Esophagus squamous epithelium (tissue), 5 donors: ENCODE results near the gene LNPEP. TPM values are rescaled to one million over a fixed set of nuclear protein-coding genes. Genes with fewer than 3 reads are reported as not detected.

Experiments used
- DNase-seq: peaks from one replicate; lab custom pipeline; 2025; lab: John Stamatoyannopoulos, UW
- H3K27ac ChIP-seq, 4 donors: fragments of 200-600 bp; sonication (generic); one replicate each; pipeline ENCODE4 v1.5.1; 2016 to 2019; ENCODE audit warnings: mild to moderate bottlenecking in 1 of 4
- H3K27me3 ChIP-seq, 4 donors: fragments of 200-600 bp; sonication (generic); 1 replicate in 3 of 4; 2 replicates in 1 of 4; pipeline versions ENCODE4 v1.5.1 to v1.6.0; 2017 to 2021; ENCODE audit warnings: antibody characterized with exemption in 1 of 4
- H3K36me3 ChIP-seq, 3 donors: fragments of 200-600 bp; sonication (generic); one replicate each; pipeline ENCODE4 v1.5.1; 2016 to 2019
- H3K4me1 ChIP-seq, 3 donors: fragments of 200-600 bp; sonication (generic); one replicate each; pipeline ENCODE4 v1.5.1; 2017 to 2019
- H3K4me3 ChIP-seq, 4 donors: fragments of 200-600 bp; sonication (generic); 1 replicate in 3 of 4; 2 replicates in 1 of 4; pipeline ENCODE4 v1.5.1; 2016 to 2019; ENCODE audit warnings: mild to moderate bottlenecking in 2 of 4, moderate library complexity in 1 of 4
- H3K9me3 ChIP-seq, 3 donors: fragments of 200-600 bp; sonication (generic); one replicate each; pipeline ENCODE4 v1.5.1; 2016 to 2019
- CTCF ChIP-seq, 6 experiments: fragments of 450-650 bp in 4 of 6; fragments of 200-600 bp in 2 of 6; sonication (generic) in 2 of 6; IDR thresholded peaks; one replicate each; pipeline ENCODE4 v1.5.1; 2016 to 2019; ENCODE audit warnings: antibody characterized with exemption in 6 of 6, mild to moderate bottlenecking in 4 of 6, moderate library complexity in 4 of 6
- POLR2A ChIP-seq, 4 donors: fragments of 450-650 bp; IDR thresholded peaks; one replicate each; pipeline ENCODE4 v1.6.1; 2017; ENCODE audit warnings: antibody characterized with exemption in 4 of 4, mild to moderate bottlenecking in 4 of 4, moderate library complexity in 3 of 4
- WGBS, 2 donors: methylation state at CpG; one replicate each; pipeline ENCODE4 v1.1.5; 2018; 5-methylcytosine and 5-hydroxymethylcytosine counted together
- intact Hi-C: fragments of 100-400 bp; cut with DNase I; formaldehyde crosslinking; loops from one replicate; pipeline ENCODE4 v1.15.0; 2022
- total RNA-seq, 4 donors: library from RNA; depleted of rRNA; stranded (reverse); fragments of >200 nt; gene quantifications; one replicate each; pipeline ENCODE4 v1.1.0, GENCODE V29; 2016
- donor health status: DM: yes; HTN: yes; CAD: no.

The LNPEP gene
- total RNA-seq, 4 donors from 2014 or later: 32.0 to 48.1 (median 36.0) TPM

GRCh38 chr5:97056263-97056662, 120.4 kb downstream of the LNPEP start:
- no peaks in the 10 kb centered on the region for H3K27me3 ChIP-seq
- no peak for DNase-seq
- TF ChIP-seq POLR2A (IDR thresholded peaks at IDR 0.05) (no peak), CTCF (IDR thresholded peaks at IDR 0.05) (no peak)
- H3K36me3 ChIP-seq: no peaks in the 10 kb centered on the region
- H3K4me3 ChIP-seq: no peak overlapping the region
- H3K27ac ChIP-seq: no peak overlapping the region
- H3K9me3 ChIP-seq: peaks cover 0 to 4% (median 0%) of the 10 kb centered on the region in 3 donors
- 94 to 95% methylated on average over 1 of the region's 1 CpG for WGBS, 2 donors
- intact Hi-C loops: no loop called here
- H3K4me1 ChIP-seq: no peaks in the 10 kb centered on the region

- H3K27me3 ChIP-seq: no peaks in the 10 kb centered on the region
- 20 to 60% methylated on average over 1 to 4 of the region's 8 CpGs for WGBS, 2 donors
- no peak overlapping the region for H3K4me3 ChIP-seq
- TF ChIP-seq CTCF (IDR thresholded peaks at IDR 0.05): no peak
- no peak for TF ChIP-seq POLR2A (IDR thresholded peaks at IDR 0.05)
- DNase-seq: no peak
- no peaks in the 10 kb centered on the region for H3K9me3 ChIP-seq
- H3K36me3 ChIP-seq: no peaks in the 10 kb centered on the region
- no peak overlapping the region for H3K27ac ChIP-seq
- intact Hi-C loops: no loop called here
- H3K4me1 ChIP-seq: no peaks in the 10 kb centered on the region
These were observed 126.2 kb downstream of the LNPEP start for GRCh38 chr5:97062046-97062445.

- Histone ChIP-seq H3K4me1 (no peaks in the 10 kb centered on the region), H3K4me3 (no peak overlapping the region), H3K9me3 (no peaks in the 10 kb centered on the region), H3K36me3 (no peaks in the 10 kb centered on the region), H3K27me3 (no peaks in the 10 kb centered on the region), H3K27ac (no peak overlapping the region)
- intact Hi-C loops: no loop called here
- TF ChIP-seq POLR2A (IDR thresholded peaks at IDR 0.05): no peak
- WGBS, 2 donors: 95 to 100% methylated on average over 1 of the region's 1 CpG
- no peak for DNase-seq
These were observed 127.4 kb downstream of the LNPEP start for GRCh38 chr5:97063251-97063650.

- Histone ChIP-seq H3K9me3 (no peaks in the 10 kb centered on the region), H3K4me1 (no peaks in the 10 kb centered on the region), H3K4me3 (no peak overlapping the region), H3K27ac (no peak overlapping the region), H3K27me3 (no peaks in the 10 kb centered on the region), H3K36me3 (no peaks in the 10 kb centered on the region)
- DNase-seq: no peak
- intact Hi-C loops: no loop called here
- 61 to 64% methylated on average over 2 of the region's 2 CpGs for WGBS, 2 donors
- TF ChIP-seq POLR2A (IDR thresholded peaks at IDR 0.05): no peak
- TF ChIP-seq CTCF (IDR thresholded peaks at IDR 0.05): no peak
These were observed 129.6 kb downstream of the LNPEP start for GRCh38 chr5:97065475-97065874.

- Histone ChIP-seq H3K4me1 (peaks cover 0 to 5% (median 0%) of the 10 kb centered on the region in 3 donors), H3K27me3 (no peaks in the 10 kb centered on the region), H3K27ac (no peak overlapping the region), H3K36me3 (no peaks in the 10 kb centered on the region), H3K4me3 (no peak overlapping the region), H3K9me3 (no peaks in the 10 kb centered on the region)
- 75 to 77% methylated on average over 4 of the region's 4 CpGs for WGBS, 2 donors
- DNase-seq: no peak
- intact Hi-C loops: no loop called here
- no peak for TF ChIP-seq POLR2A (IDR thresholded peaks at IDR 0.05)
- TF ChIP-seq CTCF (IDR thresholded peaks at IDR 0.05): no peak
These were observed 131.5 kb downstream of the LNPEP start for GRCh38 chr5:97067296-97067850.

GRCh38 chr5:97070234-97070633, 134.4 kb downstream of the LNPEP start:
- peaks cover 0 to 5% (median 0%) of the 10 kb centered on the region in 3 donors for H3K4me1 ChIP-seq
- no peak for DNase-seq
- TF ChIP-seq CTCF (IDR thresholded peaks at IDR 0.05): no peak
- no peak for TF ChIP-seq POLR2A (IDR thresholded peaks at IDR 0.05)
- no peaks in the 10 kb centered on the region for H3K27me3 ChIP-seq
- H3K9me3 ChIP-seq: no peaks in the 10 kb centered on the region
- no peaks in the 10 kb centered on the region for H3K36me3 ChIP-seq
- no peak overlapping the region for H3K27ac ChIP-seq
- intact Hi-C loops: no loop called here
- H3K4me3 ChIP-seq: no peak overlapping the region
